GM19043 (cell line): Measurements from ENCODE around the gene OFD1.

ENCODE experiments used
- ATAC-seq: cut with Tn5 transposase; IDR thresholded peaks from one replicate; pipeline ENCODE4 v1.9.1; 2021; ENCODE audit warnings: low read depth; ENCODE audit not compliant: unreplicated experiment

Gene OFD1

DNA sequence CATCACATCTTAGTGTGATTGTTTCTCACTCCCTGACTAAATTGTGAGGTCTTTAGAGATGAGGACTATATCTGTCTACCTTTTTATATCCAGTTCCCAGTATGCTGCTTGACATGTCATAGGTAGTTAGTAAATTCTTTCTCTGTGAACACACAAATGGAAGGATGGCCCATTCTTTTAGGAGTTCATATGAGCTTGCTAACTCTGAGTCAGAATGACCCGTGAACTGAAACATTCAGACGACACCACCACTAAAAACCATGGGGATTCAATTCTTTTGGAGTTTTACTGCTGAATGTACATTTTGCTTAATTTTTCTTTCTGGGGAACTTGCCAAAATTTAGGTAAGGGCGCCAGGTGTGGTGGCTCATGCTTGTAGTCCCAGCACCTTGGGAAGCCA lies 13.9 kb downstream of the OFD1 start:
- ATAC-seq = no peak

GRCh38 chrX:13750204-13750603 lies 15.7 kb downstream of the OFD1 start:
- ATAC-seq = no peak

GRCh38 chrX:13750812-13751211 lies 16.3 kb downstream of the OFD1 start:
- no peak for ATAC-seq

GRCh38 chrX:13752141-13752540 lies 17.6 kb downstream of the OFD1 start:
- no peak for ATAC-seq

DNA sequence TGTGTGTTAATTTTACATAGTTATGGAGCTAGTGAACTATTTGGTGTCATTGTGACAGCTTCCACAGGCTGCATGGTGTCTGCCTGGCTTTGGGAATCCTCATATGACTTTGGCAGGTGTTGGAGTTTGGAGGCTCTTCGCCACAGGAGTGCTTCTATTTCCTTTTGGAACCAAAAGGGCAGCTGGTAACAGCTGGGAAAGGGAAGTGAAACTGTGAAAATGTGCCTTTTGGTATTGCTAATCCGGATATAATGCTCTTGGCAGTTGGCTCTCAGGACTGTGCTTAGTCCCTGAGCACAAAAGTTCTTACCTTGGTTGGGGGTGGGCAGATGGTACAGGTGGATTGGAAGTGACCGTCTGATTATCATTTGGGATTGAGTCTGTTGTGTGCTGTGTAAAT lies 18.1 kb downstream of the OFD1 start:
- ATAC-seq = peak; percentile 67

GRCh38 chrX:13754765-13755164 lies 20.2 kb downstream of the OFD1 start:
- no peak for ATAC-seq

DNA sequence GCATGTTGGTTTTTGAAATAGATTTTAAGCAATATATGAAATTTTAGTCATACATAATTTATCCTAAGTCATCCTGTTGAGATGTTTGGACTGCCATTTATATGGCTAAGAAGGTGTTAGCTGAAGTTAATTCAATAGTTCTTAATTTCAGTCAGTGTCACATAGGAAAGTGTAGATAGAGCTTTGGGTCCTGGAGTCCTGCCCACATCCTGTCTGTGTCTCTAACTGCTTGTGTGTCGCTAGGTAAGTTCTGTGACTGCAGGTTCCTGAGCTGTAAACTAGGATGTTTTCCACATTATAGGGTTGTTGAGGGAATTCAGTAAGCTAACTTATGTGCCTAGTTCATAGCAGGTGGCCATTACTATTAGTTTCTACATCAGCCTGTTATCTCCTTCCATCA lies 20.7 kb downstream of the OFD1 start:
- no peak for ATAC-seq

DNA sequence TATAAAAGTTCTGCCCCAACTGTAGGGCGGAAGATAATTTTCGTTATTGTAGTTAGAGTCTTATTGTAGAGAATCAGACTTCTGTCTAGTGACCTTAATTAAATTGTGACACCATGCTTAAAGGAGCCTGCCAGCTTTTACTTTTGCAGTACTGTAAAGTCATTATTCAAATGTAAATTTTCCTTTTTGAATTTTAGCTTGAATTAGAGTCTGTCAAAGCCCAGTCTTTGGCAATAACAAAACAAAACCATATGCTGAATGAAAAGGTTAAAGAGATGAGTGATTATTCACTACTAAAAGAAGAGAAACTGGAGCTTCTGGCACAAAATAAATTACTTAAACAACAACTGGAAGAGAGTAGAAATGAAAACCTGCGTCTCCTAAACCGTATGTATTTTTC lies 21.8 kb downstream of the OFD1 start:
- ATAC-seq = no peak

DNA sequence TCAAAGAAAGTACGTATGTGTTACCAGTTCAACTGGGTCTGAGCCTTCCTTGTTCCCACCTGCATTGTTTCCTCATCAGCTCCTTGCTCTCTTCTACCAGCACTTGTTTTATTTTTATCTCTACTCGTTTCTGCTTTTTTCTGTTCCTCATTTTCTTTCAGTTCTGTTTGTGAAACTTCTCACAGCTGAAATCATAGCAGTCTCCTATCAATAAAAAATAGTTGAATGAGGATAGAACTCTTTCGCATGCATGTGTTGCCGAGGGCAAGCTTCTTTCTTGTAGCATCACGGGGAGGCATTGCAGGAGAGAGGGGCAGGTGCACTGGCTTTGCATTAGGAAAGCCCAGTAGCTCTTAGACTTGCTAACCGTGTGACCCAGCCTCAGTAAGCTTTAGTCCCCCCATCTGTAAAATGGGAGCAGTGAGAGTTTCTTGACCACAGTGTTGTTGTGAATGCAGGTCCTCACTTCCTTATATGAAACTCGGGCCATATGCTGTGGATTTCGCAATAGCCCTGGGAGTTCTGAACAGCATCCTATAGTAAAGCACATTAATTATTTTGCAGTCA lies 24.7 kb downstream of the OFD1 start:
- ATAC-seq = peak; percentile 59

DNA sequence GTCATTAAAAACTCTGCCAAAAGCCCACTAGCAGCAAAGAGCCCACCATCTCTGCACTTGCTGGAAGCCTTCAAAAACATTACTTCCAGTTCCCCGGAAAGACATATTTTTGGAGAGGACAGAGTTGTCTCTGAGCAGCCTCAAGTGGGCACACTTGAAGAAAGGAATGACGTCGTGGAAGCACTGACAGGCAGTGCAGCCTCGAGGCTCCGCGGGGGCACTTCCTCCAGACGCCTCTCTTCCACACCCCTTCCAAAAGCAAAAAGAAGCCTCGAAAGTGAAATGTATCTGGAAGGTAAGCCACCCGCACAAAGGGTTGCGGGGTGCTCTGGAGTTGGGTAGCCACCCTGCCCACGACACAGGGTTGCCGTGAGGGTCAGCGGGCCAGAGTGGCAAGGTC lies 25.9 kb downstream of the OFD1 start:
- no peak for ATAC-seq

- ATAC-seq = peak; percentile 46
Measured at GRCh38 chrX:13761606-13762414, 27.3 kb downstream of the OFD1 start.

GRCh38 chrX:13763489-13763888 lies 28.9 kb downstream of the OFD1 start:
- ATAC-seq = no peak

GRCh38 chrX:13764281-13764680 lies 29.7 kb downstream of the OFD1 start:
- ATAC-seq = no peak

DNA sequence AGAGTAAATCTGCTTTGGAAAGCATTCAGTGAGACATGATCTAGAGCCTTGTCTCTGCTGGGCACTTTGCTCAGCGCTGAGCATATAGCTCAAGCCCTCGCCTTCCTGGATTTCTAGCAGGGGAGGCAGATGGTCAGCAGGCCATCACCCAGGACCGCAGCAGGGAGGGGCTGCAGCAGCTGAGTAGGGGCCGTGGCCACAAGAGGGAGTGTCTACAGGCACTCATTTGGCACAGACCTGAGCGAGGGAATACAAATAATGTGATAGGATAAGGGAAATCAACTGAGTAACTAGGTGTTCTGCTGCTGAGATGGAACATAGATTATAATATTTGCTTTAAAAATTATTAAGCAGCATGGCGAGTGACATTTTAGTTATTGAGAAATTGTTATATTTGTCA lies 30.2 kb downstream of the OFD1 start:
- no peak for ATAC-seq

GRCh38 chrX:13768939-13769338 lies 34.4 kb downstream of the OFD1 start:
- no peak for ATAC-seq

DNA sequence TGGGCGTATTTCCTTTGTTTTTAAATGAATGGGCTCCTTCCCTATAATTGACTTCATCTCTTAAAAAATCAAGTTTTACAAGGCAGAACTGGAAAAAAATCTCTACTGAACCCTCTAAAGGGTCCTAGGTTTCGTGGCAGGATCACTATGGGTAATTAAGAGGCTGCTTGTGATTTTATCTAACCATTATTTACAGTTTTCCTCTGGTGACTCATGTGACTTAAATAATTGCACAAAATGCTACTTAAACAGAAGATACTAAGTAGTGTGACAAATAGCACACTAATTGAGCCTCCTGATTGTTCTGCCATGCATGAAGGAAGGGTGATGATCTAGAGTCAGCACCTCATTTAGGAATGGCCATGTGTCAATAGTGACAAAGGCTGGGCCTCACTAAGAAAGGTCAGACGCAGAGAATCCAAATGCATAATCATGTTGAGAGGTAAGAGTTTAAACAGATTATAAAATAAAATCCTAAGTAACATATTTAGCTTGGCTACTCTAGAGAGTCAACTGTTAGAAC lies 35.5 kb downstream of the OFD1 start:
- ATAC-seq = no peak

DNA sequence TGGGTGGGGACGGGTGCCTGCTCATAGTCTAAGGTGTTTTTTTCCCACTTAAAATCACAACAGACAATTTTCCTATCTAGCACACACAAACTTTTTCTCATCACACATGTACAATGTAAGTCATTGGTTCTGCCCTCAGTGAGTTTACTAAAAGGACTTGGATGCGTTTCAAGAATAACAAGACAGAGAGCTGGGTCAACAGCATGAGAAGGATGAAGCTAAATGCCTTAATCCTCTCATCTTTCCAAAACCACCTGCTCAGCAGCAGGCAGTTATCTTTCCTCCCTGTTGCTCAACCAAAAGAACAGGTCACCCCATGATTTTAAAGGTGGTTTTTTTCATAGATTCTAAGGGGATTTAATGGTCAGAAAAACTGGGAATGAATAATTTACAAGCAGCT lies 40.1 kb downstream of the OFD1 start:
- ATAC-seq = no peak

GRCh38 chrX:13775837-13776236 lies 41.3 kb downstream of the OFD1 start:
- ATAC-seq = no peak

DNA sequence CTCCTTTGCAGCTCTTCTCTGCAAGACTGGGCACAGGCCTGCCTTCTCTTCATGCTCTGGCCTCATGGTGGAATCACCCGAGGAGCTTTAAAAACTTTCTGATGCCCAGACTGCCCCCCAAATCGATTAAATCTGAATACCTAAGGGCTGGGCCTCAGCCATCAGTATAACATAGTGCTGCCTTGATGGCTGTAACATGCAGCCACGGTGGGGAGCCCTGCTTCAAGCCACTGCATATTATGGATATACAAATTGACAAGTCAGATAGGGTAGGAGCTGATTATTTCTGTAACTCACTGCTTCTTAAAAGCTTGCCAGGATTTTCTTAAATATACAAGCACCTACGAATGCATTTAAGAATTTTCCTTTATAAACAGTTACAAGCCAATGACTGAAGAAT lies 41.8 kb downstream of the OFD1 start:
- ATAC-seq = no peak

GRCh38 chrX:13778916-13779315 lies 44.4 kb downstream of the OFD1 start:
- ATAC-seq = no peak

DNA sequence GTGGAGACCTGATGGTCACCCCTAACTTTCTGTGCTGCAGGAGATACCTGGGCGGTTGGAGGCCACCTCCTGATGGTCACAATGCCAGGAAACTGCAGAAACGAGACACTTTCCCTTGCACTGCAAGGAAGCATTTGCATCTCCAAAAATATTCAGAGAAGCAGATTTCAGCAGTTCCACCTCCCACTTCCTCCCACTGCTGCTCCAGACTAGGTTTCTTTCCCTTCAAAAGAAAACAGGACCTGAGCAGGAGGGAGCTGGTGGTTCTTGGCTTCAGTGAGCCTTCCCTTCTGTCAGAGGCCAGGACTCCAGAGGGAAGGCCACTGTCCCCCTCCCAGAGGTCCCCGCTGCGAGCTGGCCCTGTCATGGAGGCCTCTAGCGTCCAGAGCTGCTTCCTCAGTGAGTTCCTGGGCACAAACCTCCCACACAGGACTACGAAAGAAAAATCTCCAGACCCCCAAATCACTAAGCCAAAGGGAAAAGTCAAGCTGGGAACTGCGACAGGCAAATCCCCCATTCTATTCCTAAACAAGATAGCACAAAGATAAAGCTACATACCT lies 46.4 kb downstream of the OFD1 start:
- ATAC-seq = no peak

- no peak for ATAC-seq
Measured at GRCh38 chrX:13786048-13786447, 51.5 kb downstream of the OFD1 start.
